Measurements from ENCODE around the gene SLC8A3.

The SLC8A3 gene

DNA sequence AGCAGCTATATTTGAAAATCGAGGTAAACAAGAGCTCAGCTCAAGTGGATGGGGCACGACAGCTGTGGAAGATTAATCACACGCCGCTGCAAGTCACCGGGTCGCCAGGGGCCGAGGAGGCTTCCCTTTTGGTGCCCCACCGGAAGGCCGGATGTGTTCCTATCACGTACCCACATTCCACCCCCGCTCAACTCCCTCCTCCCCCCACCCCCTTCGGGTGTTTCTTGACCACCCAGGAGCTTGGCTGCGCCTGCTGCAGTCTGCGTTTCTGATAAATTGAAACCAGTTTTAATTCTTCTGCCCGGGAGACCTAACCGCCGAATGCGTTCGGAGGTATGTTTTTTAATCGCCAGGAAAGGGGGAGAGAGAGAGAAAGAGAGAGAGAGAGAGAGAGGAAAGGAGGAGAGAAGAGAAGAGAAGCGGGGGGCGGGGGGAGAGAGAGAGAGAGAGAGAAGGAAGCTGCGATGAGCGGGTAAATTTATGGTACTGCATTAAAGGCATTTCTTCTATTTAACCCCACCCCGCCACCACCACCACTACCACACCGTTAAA is 1.8 kb downstream of the SLC8A3 start:
- no peak for DNase-seq (ENCODE audit: low spot score)

GRCh38 chr14:70183991-70184390 is 4.8 kb downstream of the SLC8A3 start:
- no peaks in the 10 kb centered on the region for H3K36me3 ChIP-seq (ENCODE audit: low read depth)
- DNase-seq (ENCODE audit: low spot score) (no peak), ATAC-seq (ENCODE audit: low read depth) (no peak)
- TF ChIP-seq, protein P1, sequence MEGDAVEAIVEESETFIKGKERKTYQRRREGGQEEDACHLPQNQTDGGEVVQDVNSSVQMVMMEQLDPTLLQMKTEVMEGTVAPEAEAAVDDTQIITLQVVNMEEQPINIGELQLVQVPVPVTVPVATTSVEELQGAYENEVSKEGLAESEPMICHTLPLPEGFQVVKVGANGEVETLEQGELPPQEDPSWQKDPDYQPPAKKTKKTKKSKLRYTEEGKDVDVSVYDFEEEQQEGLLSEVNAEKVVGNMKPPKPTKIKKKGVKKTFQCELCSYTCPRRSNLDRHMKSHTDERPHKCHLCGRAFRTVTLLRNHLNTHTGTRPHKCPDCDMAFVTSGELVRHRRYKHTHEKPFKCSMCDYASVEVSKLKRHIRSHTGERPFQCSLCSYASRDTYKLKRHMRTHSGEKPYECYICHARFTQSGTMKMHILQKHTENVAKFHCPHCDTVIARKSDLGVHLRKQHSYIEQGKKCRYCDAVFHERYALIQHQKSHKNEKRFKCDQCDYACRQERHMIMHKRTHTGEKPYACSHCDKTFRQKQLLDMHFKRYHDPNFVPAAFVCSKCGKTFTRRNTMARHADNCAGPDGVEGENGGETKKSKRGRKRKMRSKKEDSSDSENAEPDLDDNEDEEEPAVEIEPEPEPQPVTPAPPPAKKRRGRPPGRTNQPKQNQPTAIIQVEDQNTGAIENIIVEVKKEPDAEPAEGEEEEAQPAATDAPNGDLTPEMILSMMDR (IDR thresholded peaks at IDR 0.05; ENCODE audit: poor library complexity, severe bottlenecking): no peak
- H3K27ac ChIP-seq (ENCODE audit: poor library complexity, severe bottlenecking): no peak overlapping the region
- H3K4me1 ChIP-seq (ENCODE audit: insufficient read depth, poor library complexity, severe bottlenecking): no peaks in the 10 kb centered on the region
- no peak overlapping the region for H3K4me3 ChIP-seq (ENCODE audit: severe bottlenecking)
- H3K27me3 ChIP-seq (ENCODE audit: insufficient read depth, poor library complexity, severe bottlenecking): peaks cover 73% of the 10 kb centered on the region
- no peaks in the 10 kb centered on the region for H3K9me3 ChIP-seq (ENCODE audit: severe bottlenecking)

More for the DNA sequence above, 1.8 kb downstream of the SLC8A3 start:
- TF ChIP-seq, protein P1 (IDR thresholded peaks at IDR 0.05; ENCODE audit: poor library complexity, severe bottlenecking): no peak
- no peaks in the 10 kb centered on the region for H3K4me1 ChIP-seq (ENCODE audit: insufficient read depth, poor library complexity, severe bottlenecking)
- no peak for ATAC-seq (ENCODE audit: low read depth)
- no peak overlapping the region for H3K4me3 ChIP-seq (ENCODE audit: severe bottlenecking)
- no peaks in the 10 kb centered on the region for H3K36me3 ChIP-seq (ENCODE audit: low read depth)
- H3K27ac ChIP-seq (ENCODE audit: poor library complexity, severe bottlenecking): no peak overlapping the region
- H3K27me3 ChIP-seq (ENCODE audit: insufficient read depth, poor library complexity, severe bottlenecking): peaks cover 90% of the 10 kb centered on the region
- H3K9me3 ChIP-seq (ENCODE audit: severe bottlenecking): no peaks in the 10 kb centered on the region

- H3K36me3 ChIP-seq (ENCODE audit: low read depth): no peaks in the 10 kb centered on the region
- ATAC-seq (ENCODE audit: low read depth) (no peak), DNase-seq (ENCODE audit: low spot score) (no peak)
- no peak overlapping the region for H3K4me3 ChIP-seq (ENCODE audit: severe bottlenecking)
- no peak overlapping the region for H3K27ac ChIP-seq (ENCODE audit: poor library complexity, severe bottlenecking)
- peaks cover 51% of the 10 kb centered on the region for H3K27me3 ChIP-seq (ENCODE audit: insufficient read depth, poor library complexity, severe bottlenecking)
- TF ChIP-seq, protein P1 (IDR thresholded peaks at IDR 0.05; ENCODE audit: poor library complexity, severe bottlenecking): no peak
- H3K4me1 ChIP-seq (ENCODE audit: insufficient read depth, poor library complexity, severe bottlenecking): no peaks in the 10 kb centered on the region
- H3K9me3 ChIP-seq (ENCODE audit: severe bottlenecking): no peaks in the 10 kb centered on the region
Measured at GRCh38 chr14:70181276-70181675, 7.5 kb downstream of the SLC8A3 start.

- Histone ChIP-seq H3K9me3 (ENCODE audit: severe bottlenecking) (no peaks in the 10 kb centered on the region), H3K27me3 (ENCODE audit: insufficient read depth, poor library complexity, severe bottlenecking) (peaks cover 46% of the 10 kb centered on the region), H3K27ac (ENCODE audit: poor library complexity, severe bottlenecking) (no peak overlapping the region), H3K4me3 (ENCODE audit: severe bottlenecking) (no peak overlapping the region), H3K4me1 (ENCODE audit: insufficient read depth, poor library complexity, severe bottlenecking) (no peaks in the 10 kb centered on the region), H3K36me3 (ENCODE audit: low read depth) (no peaks in the 10 kb centered on the region)
- TF ChIP-seq, protein P1 (IDR thresholded peaks at IDR 0.05; ENCODE audit: poor library complexity, severe bottlenecking): no peak
- ATAC-seq (ENCODE audit: low read depth) (no peak), DNase-seq (ENCODE audit: low spot score) (no peak)
Measured at GRCh38 chr14:70180718-70181117, 8.0 kb downstream of the SLC8A3 start.

- peaks cover 34% of the 10 kb centered on the region for H3K27me3 ChIP-seq (ENCODE audit: insufficient read depth, poor library complexity, severe bottlenecking)
- ATAC-seq (ENCODE audit: low read depth) (no peak), DNase-seq (ENCODE audit: low spot score) (no peak)
- no peaks in the 10 kb centered on the region for H3K4me1 ChIP-seq (ENCODE audit: insufficient read depth, poor library complexity, severe bottlenecking)
- no peaks in the 10 kb centered on the region for H3K36me3 ChIP-seq (ENCODE audit: low read depth)
- H3K9me3 ChIP-seq (ENCODE audit: severe bottlenecking): no peaks in the 10 kb centered on the region
- H3K27ac ChIP-seq (ENCODE audit: poor library complexity, severe bottlenecking): no peak overlapping the region
- TF ChIP-seq, protein P1 (IDR thresholded peaks at IDR 0.05; ENCODE audit: poor library complexity, severe bottlenecking): no peak
- no peak overlapping the region for H3K4me3 ChIP-seq (ENCODE audit: severe bottlenecking)
Measured at GRCh38 chr14:70177081-70177800, 11.5 kb downstream of the SLC8A3 start.

Data from RWPE2 (cell line).